Measurements from ENCODE around the gene AGBL4. TPM values are rescaled to one million over a fixed set of nuclear protein-coding genes. Genes with fewer than 3 reads are reported as not detected.

The AGBL4 gene
- total and polyA plus RNA-seq, 2 experiments from 2014 or later: not detected

DNA sequence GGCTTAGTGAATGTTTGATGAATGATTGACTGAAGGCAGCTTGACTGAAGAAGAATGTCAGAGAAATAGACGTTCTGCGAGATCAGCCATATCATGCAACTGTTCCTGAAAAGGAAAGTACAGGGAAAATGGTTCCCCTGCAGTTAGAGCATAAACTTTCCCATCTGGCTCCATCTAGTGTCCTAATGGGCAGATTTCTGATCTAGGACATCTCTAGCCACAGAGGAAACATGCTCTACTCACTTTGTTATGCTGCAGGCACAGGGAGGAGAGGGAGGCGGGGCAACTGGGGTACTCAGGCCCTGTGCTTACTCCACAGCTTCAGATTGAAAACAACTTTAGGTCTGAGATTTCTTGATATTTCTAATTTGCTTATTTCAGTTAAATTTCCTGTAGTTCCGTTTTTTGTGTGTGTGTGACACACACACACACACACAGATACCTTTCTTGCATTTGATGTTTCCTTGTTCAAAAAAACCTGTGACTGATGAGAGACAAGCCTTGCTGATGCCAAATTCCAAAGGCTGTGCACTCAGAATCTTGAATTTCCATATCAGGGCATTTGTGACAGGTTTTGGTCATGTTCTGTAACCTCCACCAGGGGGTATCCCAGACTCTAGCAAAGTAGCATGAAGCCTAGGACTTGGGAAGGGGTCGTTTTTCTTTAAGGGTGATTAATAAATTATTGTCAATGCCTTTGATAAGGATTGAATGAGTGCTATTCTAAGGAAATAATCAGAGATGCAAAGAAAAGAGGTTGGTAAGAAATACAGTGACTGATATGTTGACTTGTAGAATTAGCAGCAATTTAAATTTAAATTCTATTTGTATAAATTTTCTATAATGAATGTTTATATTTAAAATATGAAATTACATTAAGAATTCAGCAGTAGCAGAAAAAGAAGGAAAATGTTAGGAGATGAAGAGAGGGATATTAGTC, 1107.4 kb downstream of the AGBL4 start:
- no peaks in the 10 kb centered on the region for H3K27me3 ChIP-seq
- H3K36me3 ChIP-seq: no peaks in the 10 kb centered on the region
- H3K27ac ChIP-seq: no peak overlapping the region
- H3K4me3 ChIP-seq: no peak overlapping the region
- H3K9me3 ChIP-seq (ENCODE audit: low read depth): no peaks in the 10 kb centered on the region
- H3K4me1 ChIP-seq (ENCODE audit: low read depth): no peaks in the 10 kb centered on the region
- TF ChIP-seq, protein P1, sequence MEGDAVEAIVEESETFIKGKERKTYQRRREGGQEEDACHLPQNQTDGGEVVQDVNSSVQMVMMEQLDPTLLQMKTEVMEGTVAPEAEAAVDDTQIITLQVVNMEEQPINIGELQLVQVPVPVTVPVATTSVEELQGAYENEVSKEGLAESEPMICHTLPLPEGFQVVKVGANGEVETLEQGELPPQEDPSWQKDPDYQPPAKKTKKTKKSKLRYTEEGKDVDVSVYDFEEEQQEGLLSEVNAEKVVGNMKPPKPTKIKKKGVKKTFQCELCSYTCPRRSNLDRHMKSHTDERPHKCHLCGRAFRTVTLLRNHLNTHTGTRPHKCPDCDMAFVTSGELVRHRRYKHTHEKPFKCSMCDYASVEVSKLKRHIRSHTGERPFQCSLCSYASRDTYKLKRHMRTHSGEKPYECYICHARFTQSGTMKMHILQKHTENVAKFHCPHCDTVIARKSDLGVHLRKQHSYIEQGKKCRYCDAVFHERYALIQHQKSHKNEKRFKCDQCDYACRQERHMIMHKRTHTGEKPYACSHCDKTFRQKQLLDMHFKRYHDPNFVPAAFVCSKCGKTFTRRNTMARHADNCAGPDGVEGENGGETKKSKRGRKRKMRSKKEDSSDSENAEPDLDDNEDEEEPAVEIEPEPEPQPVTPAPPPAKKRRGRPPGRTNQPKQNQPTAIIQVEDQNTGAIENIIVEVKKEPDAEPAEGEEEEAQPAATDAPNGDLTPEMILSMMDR (IDR thresholded peaks at IDR 0.05; ENCODE audit: low read depth, low read length): peak; percentile 52
- peak; percentile 23 to 83 for DNase-seq (ENCODE audit: low read depth in 1 of 2, low spot score in 1 of 2)

DNA sequence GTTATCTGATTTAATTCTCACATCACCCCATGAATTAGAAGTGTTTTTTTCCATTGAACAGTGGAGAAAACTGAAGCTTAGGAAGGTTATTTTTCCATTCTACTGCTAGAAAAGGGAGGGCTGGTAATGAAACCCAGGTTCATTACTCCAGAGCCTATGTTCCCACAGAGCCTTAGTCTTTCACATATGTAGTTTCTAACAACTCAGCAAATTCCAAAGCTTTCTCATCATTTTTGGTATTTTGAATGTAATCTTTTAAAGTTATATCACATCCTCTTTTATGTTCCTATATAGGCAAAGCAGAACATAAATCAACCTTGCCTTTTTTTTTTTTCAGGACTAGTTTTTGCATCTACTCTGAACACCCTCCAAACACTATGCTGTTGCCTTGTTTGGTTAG, 1115.1 kb downstream of the AGBL4 start:
- Histone ChIP-seq H3K4me1 (ENCODE audit: low read depth) (no peaks in the 10 kb centered on the region), H3K27ac (no peak overlapping the region), H3K4me3 (no peak overlapping the region), H3K36me3 (no peaks in the 10 kb centered on the region), H3K9me3 (ENCODE audit: low read depth) (no peaks in the 10 kb centered on the region), H3K27me3 (no peaks in the 10 kb centered on the region)
- TF ChIP-seq, protein P1 (IDR thresholded peaks at IDR 0.05; ENCODE audit: low read depth, low read length): no peak
- no peak for DNase-seq (ENCODE audit: low read depth in 1 of 2, low spot score in 1 of 2)

DNA sequence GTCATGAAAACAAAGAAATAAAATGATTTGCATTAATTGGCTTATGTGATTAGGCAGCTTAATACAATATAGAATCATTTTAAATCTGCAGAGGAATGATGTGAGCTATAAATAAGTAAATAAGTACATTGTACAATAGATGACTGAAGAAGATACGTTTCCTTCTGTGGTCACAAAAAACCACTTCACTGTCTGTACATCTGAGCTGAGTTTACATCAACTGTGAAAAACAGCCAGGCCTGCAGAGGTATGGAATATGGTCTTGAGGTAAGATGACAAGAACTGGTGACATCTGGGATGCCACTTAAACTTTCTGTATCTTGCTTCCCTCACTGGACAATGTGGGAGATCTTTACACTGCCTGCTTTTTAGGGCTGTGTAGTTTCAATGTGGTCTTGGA, 1117.0 kb downstream of the AGBL4 start:
- no peaks in the 10 kb centered on the region for H3K4me1 ChIP-seq (ENCODE audit: low read depth)
- H3K27ac ChIP-seq: no peak overlapping the region
- no peaks in the 10 kb centered on the region for H3K9me3 ChIP-seq (ENCODE audit: low read depth)
- no peak overlapping the region for H3K4me3 ChIP-seq
- TF ChIP-seq, protein P1 (IDR thresholded peaks at IDR 0.05; ENCODE audit: low read depth, low read length): no peak
- no peaks in the 10 kb centered on the region for H3K27me3 ChIP-seq
- no peak for DNase-seq (ENCODE audit: low read depth in 1 of 2, low spot score in 1 of 2)
- H3K36me3 ChIP-seq: no peaks in the 10 kb centered on the region

DNA sequence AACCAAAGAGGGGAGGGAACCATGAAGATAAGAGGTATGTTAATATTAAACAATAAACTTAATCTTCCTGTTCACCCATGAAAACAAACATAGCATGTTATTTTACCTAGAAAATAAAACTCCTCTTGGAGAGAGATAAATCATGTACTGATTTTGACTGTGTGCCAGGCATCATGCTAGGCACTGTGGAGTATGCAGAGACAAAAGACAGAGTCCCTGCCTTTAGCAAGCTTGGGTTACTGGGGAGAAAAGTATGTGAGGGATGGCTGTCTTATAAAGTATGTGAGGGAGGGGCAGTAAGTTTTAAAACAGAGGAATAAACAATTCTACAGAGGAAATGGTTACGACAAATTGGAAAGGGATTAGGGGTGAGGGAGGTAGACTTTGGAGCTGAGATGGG, 1117.6 kb downstream of the AGBL4 start:
- Histone ChIP-seq H3K4me1 (ENCODE audit: low read depth) (no peaks in the 10 kb centered on the region), H3K27me3 (no peaks in the 10 kb centered on the region), H3K36me3 (no peaks in the 10 kb centered on the region), H3K9me3 (ENCODE audit: low read depth) (no peaks in the 10 kb centered on the region), H3K4me3 (no peak overlapping the region), H3K27ac (no peak overlapping the region)
- DNase-seq (ENCODE audit: low read depth in 1 of 2, low spot score in 1 of 2): no peak
- TF ChIP-seq, protein P1 (IDR thresholded peaks at IDR 0.05; ENCODE audit: low read depth, low read length): no peak

DNA sequence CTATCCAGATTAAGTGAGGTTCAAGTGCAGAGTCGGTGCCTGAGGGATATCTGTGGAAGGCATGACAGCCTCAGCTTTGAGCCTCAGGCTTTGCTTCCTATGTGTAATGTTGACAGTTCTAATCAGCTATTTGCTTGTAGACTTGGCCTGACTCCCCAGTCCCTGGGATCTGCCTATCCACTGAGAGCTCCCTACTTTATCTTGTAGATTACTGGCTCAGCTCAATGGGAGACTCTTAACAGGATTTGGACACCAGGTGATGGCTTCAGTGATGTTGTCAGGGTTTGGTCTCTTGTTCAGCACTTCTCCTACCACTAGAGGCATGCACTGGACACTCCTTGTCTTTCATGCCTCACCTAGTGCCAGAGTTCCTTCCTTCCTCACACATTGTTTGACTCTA, 1120.5 kb downstream of the AGBL4 start:
- Histone ChIP-seq H3K4me3 (no peak overlapping the region), H3K9me3 (ENCODE audit: low read depth) (no peaks in the 10 kb centered on the region), H3K27ac (no peak overlapping the region), H3K36me3 (no peaks in the 10 kb centered on the region), H3K4me1 (ENCODE audit: low read depth) (no peaks in the 10 kb centered on the region), H3K27me3 (no peaks in the 10 kb centered on the region)
- no peak for DNase-seq (ENCODE audit: low read depth in 1 of 2, low spot score in 1 of 2)
- TF ChIP-seq, protein P1 (IDR thresholded peaks at IDR 0.05; ENCODE audit: low read depth, low read length): no peak

Measured in cardiac muscle cell (in vitro differentiated cells and primary cell).